Testis (tissue), 3 donors: ENCODE measurements around the gene BATF. TPM values are rescaled to one million over a fixed set of nuclear protein-coding genes. Genes with fewer than 3 reads are reported as not detected.

ENCODE experiments used
- DNase-seq: peaks from one replicate; pipeline ENCODE4 v3.0.0-alpha.2; 2019
- H3K27ac ChIP-seq, 2 donors: fragments of 200-600 bp; sonication (generic); one replicate each; pipeline ENCODE4 v1.5.1; 2019
- H3K27me3 ChIP-seq: fragments of 200-600 bp; sonication (generic); one replicate; pipeline ENCODE4 v1.5.1; 2019
- H3K36me3 ChIP-seq: fragments of 200-600 bp; sonication (generic); one replicate; pipeline ENCODE4 v1.5.1; 2017; ENCODE audit warnings: low read depth; ENCODE audit errors: missing control alignments
- H3K4me1 ChIP-seq: fragments of 200-600 bp; sonication (generic); one replicate; pipeline ENCODE4 v1.5.1; 2019
- H3K4me3 ChIP-seq, 2 donors: fragments of 200-600 bp; sonication (generic); one replicate each; pipeline ENCODE4 v1.5.1; 2017 to 2019
- H3K9me3 ChIP-seq: fragments of 200-600 bp; sonication (generic); one replicate; pipeline ENCODE4 v1.5.1; 2017
- POLR2A ChIP-seq: fragments of 450-650 bp; IDR thresholded peaks from one replicate; pipeline ENCODE4 v1.6.1; 2017; ENCODE audit warnings: antibody characterized with exemption, mild to moderate bottlenecking, moderate library complexity
- WGBS, 2 donors: methylation state at CpG; one replicate each; pipeline ENCODE4 v1.1.5; 2018; 5-methylcytosine and 5-hydroxymethylcytosine counted together
- intact Hi-C: fragments of 100-400 bp; cut with DNase I; formaldehyde crosslinking; loops from one replicate; pipeline ENCODE4 v1.15.1; 2023; ENCODE audit warnings: low total_unique reads
- polyA plus RNA-seq: library from polyadenylated mRNA; stranded (reverse); fragments of 350-450 nt; fragmentation: Illumina TruSeq; extraction: RNeasy Lipid Tissue Mini Kit (QIAGEN cat#74804); gene quantifications from one replicate; pipeline ENCODE4 v1.2.3, GENCODE V29; 2014; ENCODE audit warnings: low read depth, low replicate concordance; ENCODE audit not compliant: insufficient read depth
- total RNA-seq, 2 donors: library from RNA; depleted of rRNA; stranded (reverse); fragments of >200 nt; gene quantifications; one replicate each; pipeline ENCODE4 v1.2.3, GENCODE V29; 2016
- TF ChIP-seq, protein P1 (sequence below), 3 experiments: fragments of 450-650 bp in 2 of 3; fragments of 200-600 bp in 1 of 3; sonication (generic) in 1 of 3; IDR thresholded peaks; one replicate each; pipeline ENCODE4 v1.5.1; 2016 to 2019; ENCODE audit warnings: antibody characterized with exemption in 3 of 3, mild to moderate bottlenecking in 2 of 3, moderate library complexity in 1 of 3

The BATF gene
- total and polyA plus RNA-seq, 3 donors from 2014 or later: 0.63 to 2.9 (median 1.5) TPM

DNA sequence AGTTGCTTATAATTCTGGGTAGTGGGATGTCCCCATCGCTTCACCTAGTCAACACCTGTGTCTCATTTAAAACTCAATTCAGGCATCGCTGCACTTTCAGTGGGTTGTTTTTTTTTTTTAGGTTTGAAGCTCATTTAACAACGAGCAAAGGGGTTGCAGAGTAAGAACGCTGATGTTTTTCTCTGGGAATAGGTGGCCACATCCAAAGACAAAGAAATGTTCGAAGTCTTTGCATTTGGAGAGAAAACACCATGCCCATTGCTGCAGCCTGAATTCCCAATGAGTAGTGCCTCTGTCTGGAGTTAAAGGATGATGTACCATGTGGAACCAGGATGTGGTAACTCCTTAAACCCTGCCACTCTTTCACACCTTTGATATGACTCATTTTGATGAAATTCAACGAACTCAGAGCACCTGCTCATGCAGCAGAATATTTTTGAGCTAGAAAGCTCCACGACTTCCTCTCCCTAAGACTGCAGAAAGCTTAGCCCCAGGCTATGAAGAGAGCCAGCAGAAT lies 35.1 kb upstream of the BATF start:
- intact Hi-C loops: loop anchor here (5.0 kb wide), 1 partner anchor 180 kb away; no protein-coding TSS in a partner anchor
- no peak overlapping the region for H3K27ac ChIP-seq
- 73 to 83% methylated on average over 7 of the region's 7 CpGs for WGBS, 2 donors
- no peaks in the 10 kb centered on the region for H3K36me3 ChIP-seq
- no peaks in the 10 kb centered on the region for H3K9me3 ChIP-seq
- no peak overlapping the region for H3K4me3 ChIP-seq
- H3K27me3 ChIP-seq: no peaks in the 10 kb centered on the region
- DNase-seq: no peak
- TF ChIP-seq POLR2A: no peak
- TF ChIP-seq, protein P1, sequence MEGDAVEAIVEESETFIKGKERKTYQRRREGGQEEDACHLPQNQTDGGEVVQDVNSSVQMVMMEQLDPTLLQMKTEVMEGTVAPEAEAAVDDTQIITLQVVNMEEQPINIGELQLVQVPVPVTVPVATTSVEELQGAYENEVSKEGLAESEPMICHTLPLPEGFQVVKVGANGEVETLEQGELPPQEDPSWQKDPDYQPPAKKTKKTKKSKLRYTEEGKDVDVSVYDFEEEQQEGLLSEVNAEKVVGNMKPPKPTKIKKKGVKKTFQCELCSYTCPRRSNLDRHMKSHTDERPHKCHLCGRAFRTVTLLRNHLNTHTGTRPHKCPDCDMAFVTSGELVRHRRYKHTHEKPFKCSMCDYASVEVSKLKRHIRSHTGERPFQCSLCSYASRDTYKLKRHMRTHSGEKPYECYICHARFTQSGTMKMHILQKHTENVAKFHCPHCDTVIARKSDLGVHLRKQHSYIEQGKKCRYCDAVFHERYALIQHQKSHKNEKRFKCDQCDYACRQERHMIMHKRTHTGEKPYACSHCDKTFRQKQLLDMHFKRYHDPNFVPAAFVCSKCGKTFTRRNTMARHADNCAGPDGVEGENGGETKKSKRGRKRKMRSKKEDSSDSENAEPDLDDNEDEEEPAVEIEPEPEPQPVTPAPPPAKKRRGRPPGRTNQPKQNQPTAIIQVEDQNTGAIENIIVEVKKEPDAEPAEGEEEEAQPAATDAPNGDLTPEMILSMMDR (IDR thresholded peaks at IDR 0.05): no peak
- no peaks in the 10 kb centered on the region for H3K4me1 ChIP-seq

GRCh38 chr14:75489480-75489837 lies 32.8 kb upstream of the BATF start:
- Histone ChIP-seq H3K27me3 (no peaks in the 10 kb centered on the region), H3K4me3 (peak overlapping the region in 1 of 2 donors; percentile 1), H3K36me3 (no peaks in the 10 kb centered on the region), H3K9me3 (no peaks in the 10 kb centered on the region), H3K4me1 (no peaks in the 10 kb centered on the region), H3K27ac (no peak overlapping the region)
- 59 to 79% methylated on average over 6 of the region's 6 CpGs for WGBS, 2 donors
- intact Hi-C loops: loop anchor here (5.0 kb wide), 1 partner anchor 182 kb away; no protein-coding TSS in a partner anchor
- no peak for DNase-seq
- no peak for TF ChIP-seq POLR2A
- TF ChIP-seq, protein P1 (IDR thresholded peaks at IDR 0.05): no peak

- H3K9me3 ChIP-seq: no peaks in the 10 kb centered on the region
- intact Hi-C loops: no loop called here
- 81 to 91% methylated on average over 14 of the region's 14 CpGs for WGBS, 2 donors
- DNase-seq: no peak
- TF ChIP-seq POLR2A: no peak
- no peaks in the 10 kb centered on the region for H3K4me1 ChIP-seq
- H3K27ac ChIP-seq: no peak overlapping the region
- H3K36me3 ChIP-seq: no peaks in the 10 kb centered on the region
- no peak overlapping the region for H3K4me3 ChIP-seq
- no peaks in the 10 kb centered on the region for H3K27me3 ChIP-seq
Observed at GRCh38 chr14:75491376-75491978, 30.8 kb upstream of the BATF start.

- no peaks in the 10 kb centered on the region for H3K27me3 ChIP-seq
- TF ChIP-seq POLR2A: no peak
- TF ChIP-seq, protein P1 (IDR thresholded peaks at IDR 0.05): no peak
- no peak for DNase-seq
- H3K36me3 ChIP-seq: no peaks in the 10 kb centered on the region
- H3K4me1 ChIP-seq: no peaks in the 10 kb centered on the region
- no peak overlapping the region for H3K27ac ChIP-seq
- no peaks in the 10 kb centered on the region for H3K9me3 ChIP-seq
- intact Hi-C loops: no loop called here
- no peak overlapping the region for H3K4me3 ChIP-seq
- WGBS, 2 donors: 81 to 90% methylated on average over 9 of the region's 9 CpGs
Observed at GRCh38 chr14:75492832-75493591, 29.3 kb upstream of the BATF start.

GRCh38 chr14:75493592-75494087 lies 28.6 kb upstream of the BATF start:
- no peak overlapping the region for H3K4me3 ChIP-seq
- no peaks in the 10 kb centered on the region for H3K9me3 ChIP-seq
- H3K4me1 ChIP-seq: no peaks in the 10 kb centered on the region
- no peaks in the 10 kb centered on the region for H3K27me3 ChIP-seq
- 80 to 85% methylated on average over 8 of the region's 8 CpGs for WGBS, 2 donors
- H3K36me3 ChIP-seq: no peaks in the 10 kb centered on the region
- TF ChIP-seq, protein P1 (IDR thresholded peaks at IDR 0.05): no peak
- TF ChIP-seq POLR2A: no peak
- DNase-seq: no peak
- intact Hi-C loops: no loop called here
- no peak overlapping the region for H3K27ac ChIP-seq
